CD1c-positive myeloid dendritic cell (primary cell): ENCODE measurements around the gene AMPH.

Experiments used
- DNase-seq: peaks from one replicate; pipeline ENCODE4 v3.0.0-alpha.2; 2016; ENCODE audit errors: extremely low spot score

AMPH gene

GRCh38 chr7:38630720-38631673, at the start of gene AMPH:
AMPH (minus strand) TSS chr7:38631373; CDS start chr7:38631351, 22 bp downstream.
- DNase-seq: no peak

GRCh38 chr7:38679419-38679818, 48.2 kb upstream of the AMPH start:
- DNase-seq: no peak

- no peak for DNase-seq
Observed at GRCh38 chr7:38678698-38679054, 47.5 kb upstream of the AMPH start.

GRCh38 chr7:38677981-38678697, 47.0 kb upstream of the AMPH start:
- DNase-seq: no peak

- no peak for DNase-seq
Observed at GRCh38 chr7:38675494-38676106, 44.4 kb upstream of the AMPH start.

GRCh38 chr7:38674513-38674912, 43.3 kb upstream of the AMPH start:
- no peak for DNase-seq

- peak; percentile 86 for DNase-seq
Observed at GRCh38 chr7:38673795-38674194, 42.6 kb upstream of the AMPH start.

GRCh38 chr7:38671911-38672905, 41.0 kb upstream of the AMPH start:
- peak; percentile 34 for DNase-seq

- no peak for DNase-seq
Observed at GRCh38 chr7:38669965-38670520, 38.9 kb upstream of the AMPH start.

GRCh38 chr7:38664972-38665371, 33.8 kb upstream of the AMPH start:
- no peak for DNase-seq

GRCh38 chr7:38660427-38661099, 29.4 kb upstream of the AMPH start:
- DNase-seq: peak; percentile 64

- no peak for DNase-seq
Observed at GRCh38 chr7:38659931-38660330, 28.8 kb upstream of the AMPH start.

GRCh38 chr7:38658921-38659320, 27.7 kb upstream of the AMPH start:
- no peak for DNase-seq

- DNase-seq: peak; percentile 20
Observed at GRCh38 chr7:38656968-38657367, 25.8 kb upstream of the AMPH start.

GRCh38 chr7:38655833-38656774, 24.9 kb upstream of the AMPH start:
- DNase-seq: no peak

- no peak for DNase-seq
Observed at GRCh38 chr7:38637957-38638356, 6.8 kb upstream of the AMPH start.

- DNase-seq: no peak
Observed at GRCh38 chr7:38632411-38632810, 1.2 kb upstream of the AMPH start.

GRCh38 chr7:38629651-38630510, 1.3 kb downstream of the AMPH start:
- no peak for DNase-seq
